ENCODE measurements around the gene FDXR. TPM values are rescaled to one million over a fixed set of nuclear protein-coding genes. Genes with fewer than 3 reads are reported as not detected.

The FDXR gene
- total and polyA plus RNA-seq, 2 of the 8 experiments (the other 6 are each of a cell fraction or from before 2014, with no cell fraction given), result 24.2 to 31.4 TPM

- no peak for TF ChIP-seq NRF1 (IDR thresholded peaks at IDR 0.05; ENCODE audit: low read depth, low read length)
Measured at GRCh38 chr17:74860872-74861661, 11.7 kb downstream of the FDXR start (continued).

All from H1 (cell line).